Colonic mucosa (tissue), 4 donors: ENCODE results near the gene CHMP6. TPM values are rescaled to one million over a fixed set of nuclear protein-coding genes. Genes with fewer than 3 reads are reported as not detected.
A peak's percentile ranks its signal among the peaks of the same experiment; 100 is the strongest.

Experiments used
- DNase-seq: peaks from one replicate; pipeline ENCODE4 v3.0.0-alpha.2; 2020
- H3K27ac ChIP-seq: fragments of 200-600 bp; one replicate; pipeline ENCODE4 v1.8.0; 2021
- H3K27me3 ChIP-seq: fragments of 200-600 bp; one replicate; pipeline ENCODE4 v1.8.0; 2021
- H3K36me3 ChIP-seq: fragments of 200-600 bp; one replicate; pipeline ENCODE4 v1.8.0; 2021
- H3K4me1 ChIP-seq: fragments of 200-600 bp; one replicate; pipeline ENCODE4 v1.8.0; 2021; ENCODE audit warnings: mild to moderate bottlenecking
- H3K4me3 ChIP-seq: fragments of 200-600 bp; one replicate; pipeline ENCODE4 v1.8.0; 2021
- H3K9ac ChIP-seq, 2 donors: one replicate each; pipeline ENCODE4 v1.7.0; 2013; ENCODE audit warnings: control low read depth in 2 of 2, low read depth in 2 of 2, low read length in 2 of 2
- H3K9me3 ChIP-seq: fragments of 200-600 bp; one replicate; pipeline ENCODE4 v1.8.0; 2021
- intact Hi-C: fragments of 100-400 bp; cut with DNase I; formaldehyde crosslinking; loops from one replicate; pipeline ENCODE4 v1.14.1; 2022
- total RNA-seq, 2 donors: library from RNA; stranded (reverse); fragmentation: NEBNext Ultra II Directional in 1 of 2; extraction: Animal tissue kit (Norgen Biotek cat#: 25700) in 1 of 2; gene quantifications; one replicate each; pipeline ENCODE4 v1.2.1, GENCODE V29; 2021
- TF ChIP-seq, protein P1 (sequence below): fragments of 200-600 bp; IDR thresholded peaks from one replicate; pipeline ENCODE4 v1.8.0; 2022; ENCODE audit warnings: antibody characterized with exemption, mild to moderate bottlenecking
- donor health status: healthy.
- donor health status: DM: no; HTN: no; CAD: no.
- donor health status: DM: no; HTN: no; CAD: no.

CHMP6 gene
- total RNA-seq, 2 donors from 2014 or later = 29.1 to 43.5 TPM

DNA sequence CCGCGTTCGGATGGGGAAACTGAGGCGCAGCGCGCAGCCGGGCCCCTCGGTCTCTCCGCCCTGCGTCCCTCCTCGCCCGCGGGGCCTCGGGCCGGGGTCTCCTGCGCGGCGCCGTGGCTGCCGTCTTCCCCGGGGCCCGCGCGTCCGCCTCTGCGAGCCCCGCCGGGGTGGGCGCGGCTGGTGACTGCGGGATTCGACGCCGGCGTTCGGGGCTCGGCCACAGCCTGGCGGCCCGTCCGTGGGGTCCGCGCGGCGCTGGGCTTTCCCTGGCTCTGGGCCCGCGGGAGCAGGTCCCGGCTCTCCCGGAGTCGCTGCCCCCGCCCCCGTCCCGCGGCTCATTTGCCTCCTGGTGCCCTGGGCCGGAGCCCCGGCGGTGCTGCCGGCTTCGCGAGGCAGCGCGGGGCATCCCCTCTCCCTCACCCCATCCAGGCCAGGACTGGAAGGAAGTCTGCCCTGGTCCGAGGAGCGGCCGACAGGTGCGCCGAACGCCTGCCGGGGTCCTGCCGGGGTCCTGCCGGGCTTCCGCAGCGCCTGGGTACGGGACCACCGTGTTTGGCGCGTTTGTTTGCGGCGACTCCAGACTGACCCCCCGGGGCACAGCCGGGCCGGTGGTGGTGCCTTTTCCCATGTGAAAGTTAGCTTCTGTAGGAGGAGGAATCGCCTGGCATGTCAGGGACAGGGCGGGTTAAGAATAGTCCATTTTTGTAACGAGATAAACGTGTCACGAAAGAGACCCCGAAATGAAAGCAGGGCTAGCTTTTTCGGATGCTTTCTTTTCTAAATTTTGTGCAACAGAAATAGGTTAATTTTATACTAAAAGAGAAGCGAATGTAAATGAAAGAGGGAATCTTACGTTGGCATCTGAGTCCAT lies 671 bp downstream of the CHMP6 start:
- H3K9ac ChIP-seq = peak overlapping the region; percentile 67 to 92
- intact Hi-C loops = no loop called here
- no peaks in the 10 kb centered on the region for H3K9me3 ChIP-seq
- DNase-seq = no peak
- H3K36me3 ChIP-seq = peaks cover 9% of the 10 kb centered on the region
- H3K27me3 ChIP-seq = no peaks in the 10 kb centered on the region
- peak overlapping the region; percentile 34 for H3K27ac ChIP-seq
- TF ChIP-seq, protein P1, sequence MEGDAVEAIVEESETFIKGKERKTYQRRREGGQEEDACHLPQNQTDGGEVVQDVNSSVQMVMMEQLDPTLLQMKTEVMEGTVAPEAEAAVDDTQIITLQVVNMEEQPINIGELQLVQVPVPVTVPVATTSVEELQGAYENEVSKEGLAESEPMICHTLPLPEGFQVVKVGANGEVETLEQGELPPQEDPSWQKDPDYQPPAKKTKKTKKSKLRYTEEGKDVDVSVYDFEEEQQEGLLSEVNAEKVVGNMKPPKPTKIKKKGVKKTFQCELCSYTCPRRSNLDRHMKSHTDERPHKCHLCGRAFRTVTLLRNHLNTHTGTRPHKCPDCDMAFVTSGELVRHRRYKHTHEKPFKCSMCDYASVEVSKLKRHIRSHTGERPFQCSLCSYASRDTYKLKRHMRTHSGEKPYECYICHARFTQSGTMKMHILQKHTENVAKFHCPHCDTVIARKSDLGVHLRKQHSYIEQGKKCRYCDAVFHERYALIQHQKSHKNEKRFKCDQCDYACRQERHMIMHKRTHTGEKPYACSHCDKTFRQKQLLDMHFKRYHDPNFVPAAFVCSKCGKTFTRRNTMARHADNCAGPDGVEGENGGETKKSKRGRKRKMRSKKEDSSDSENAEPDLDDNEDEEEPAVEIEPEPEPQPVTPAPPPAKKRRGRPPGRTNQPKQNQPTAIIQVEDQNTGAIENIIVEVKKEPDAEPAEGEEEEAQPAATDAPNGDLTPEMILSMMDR = no peak
- H3K4me3 ChIP-seq = peak overlapping the region; percentile 91
- H3K4me1 ChIP-seq = peaks cover 6% of the 10 kb centered on the region

DNA sequence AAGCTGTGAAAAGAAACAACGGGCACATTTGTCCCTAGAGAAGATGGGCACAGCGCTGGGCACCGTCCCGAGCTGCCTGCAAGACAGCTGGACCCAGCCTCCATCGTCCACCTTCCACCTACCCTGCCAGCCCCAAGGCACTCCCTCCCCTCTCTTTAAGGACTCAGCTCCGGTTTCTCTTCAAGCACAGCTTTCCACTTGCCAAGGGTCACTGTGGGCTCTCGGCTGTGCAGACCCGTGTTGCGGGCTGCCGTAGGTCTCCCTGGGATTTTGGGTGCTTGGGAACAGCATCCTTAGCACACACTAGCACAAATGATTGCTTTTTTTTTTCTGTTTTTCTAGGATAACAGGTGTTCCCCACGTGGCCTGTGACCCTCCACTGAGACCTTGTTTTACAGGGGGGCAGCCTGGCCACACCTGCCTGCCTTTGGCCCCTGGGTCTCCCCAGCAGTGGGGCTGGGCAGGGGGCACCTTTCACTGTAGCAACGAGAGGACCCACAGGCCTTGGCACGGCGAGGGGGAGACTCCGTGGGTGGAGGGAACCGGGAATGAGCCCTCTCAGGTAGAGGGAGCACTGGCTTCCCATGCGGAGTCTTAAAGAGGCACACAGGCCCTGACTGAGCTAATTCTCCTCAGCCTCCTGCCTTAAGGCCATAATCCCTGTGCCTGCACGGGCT lies 1.4 kb downstream of the CHMP6 start:
- Histone ChIP-seq H3K9me3 (no peaks in the 10 kb centered on the region), H3K27me3 (no peaks in the 10 kb centered on the region), H3K4me1 (peaks cover 6% of the 10 kb centered on the region), H3K36me3 (peaks cover 12% of the 10 kb centered on the region), H3K9ac (peak overlapping the region; percentile 67 to 92), H3K4me3 (peak overlapping the region; percentile 91), H3K27ac (peak overlapping the region; percentile 34)
- intact Hi-C loops = no loop called here
- no peak for DNase-seq
- TF ChIP-seq, protein P1 = no peak

DNA sequence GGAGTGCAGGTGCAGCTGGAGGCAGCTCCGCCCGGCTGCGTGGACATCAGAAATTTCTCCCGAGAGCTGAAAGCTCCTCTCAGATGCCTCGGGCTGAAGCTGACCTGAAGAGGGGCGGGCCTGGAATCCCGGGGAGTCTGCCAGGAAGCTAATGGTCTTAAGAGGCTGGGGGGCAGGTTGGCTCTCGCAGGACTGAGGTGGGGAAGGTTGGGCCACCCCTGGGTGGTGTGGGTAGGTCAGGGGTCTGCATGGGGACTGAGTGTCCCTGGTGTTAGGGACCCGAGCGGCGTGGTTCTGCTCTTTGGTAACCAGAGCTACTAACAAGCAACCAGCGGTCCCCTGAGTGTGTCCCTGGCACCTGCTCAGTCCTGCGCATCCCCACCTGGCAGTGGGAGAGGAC lies 3.5 kb downstream of the CHMP6 start:
- Histone ChIP-seq H3K4me1 (peaks cover 14% of the 10 kb centered on the region), H3K36me3 (peaks cover 28% of the 10 kb centered on the region), H3K27me3 (no peaks in the 10 kb centered on the region), H3K27ac (no peak overlapping the region), H3K4me3 (no peak overlapping the region), H3K9me3 (no peaks in the 10 kb centered on the region), H3K9ac (no peak overlapping the region)
- no peak for DNase-seq
- intact Hi-C loops = no loop called here
- TF ChIP-seq, protein P1 = no peak

DNA sequence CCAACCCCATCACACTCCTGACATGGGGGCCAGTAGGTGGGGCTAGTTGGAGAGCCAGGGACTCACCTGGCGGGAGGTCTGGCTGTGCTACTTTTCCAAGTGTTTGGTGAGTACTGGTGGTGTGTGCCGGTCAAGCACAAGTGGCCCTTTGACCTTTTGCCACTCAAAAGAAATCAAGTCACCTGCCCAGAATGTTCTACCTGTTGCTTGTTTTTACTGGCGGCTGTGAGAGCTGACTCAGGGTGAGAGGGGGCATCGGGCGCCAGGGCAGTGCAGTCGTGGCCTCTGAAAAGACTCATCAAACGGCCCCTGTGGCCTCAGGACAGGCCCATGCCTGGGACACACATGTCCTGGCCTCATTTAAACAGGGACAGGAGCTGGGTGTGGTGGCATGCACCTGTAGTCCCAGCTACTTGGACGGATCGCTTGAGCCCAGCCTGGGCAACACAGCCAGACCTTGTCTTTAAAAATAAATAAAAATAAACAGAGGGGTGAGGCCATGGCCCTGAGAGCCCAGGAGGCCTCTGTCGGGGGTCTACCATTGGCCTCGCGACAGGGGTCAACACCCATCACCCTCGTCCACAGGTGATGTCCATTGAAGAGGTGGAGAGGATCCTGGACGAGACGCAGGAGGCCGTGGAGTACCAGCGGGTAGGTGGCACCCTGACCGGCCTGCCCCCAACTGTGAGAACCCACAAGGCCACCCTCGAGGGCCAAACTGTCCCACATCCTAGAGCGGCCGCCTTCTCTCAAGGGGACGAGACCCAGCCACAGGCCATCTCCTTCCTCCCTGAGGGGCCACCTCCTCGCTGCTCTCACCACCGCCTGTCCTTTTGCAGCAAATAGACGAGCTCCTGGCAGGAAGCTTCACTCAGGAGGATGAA lies 5.0 kb downstream of the CHMP6 start:
- H3K36me3 ChIP-seq = peaks cover 28% of the 10 kb centered on the region
- H3K4me1 ChIP-seq = peaks cover 26% of the 10 kb centered on the region
- H3K4me3 ChIP-seq = no peak overlapping the region
- TF ChIP-seq, protein P1 = no peak
- no peak overlapping the region for H3K9ac ChIP-seq
- no peak for DNase-seq
- intact Hi-C loops = no loop called here
- no peak overlapping the region for H3K27ac ChIP-seq
- H3K9me3 ChIP-seq = no peaks in the 10 kb centered on the region
- no peaks in the 10 kb centered on the region for H3K27me3 ChIP-seq

DNA sequence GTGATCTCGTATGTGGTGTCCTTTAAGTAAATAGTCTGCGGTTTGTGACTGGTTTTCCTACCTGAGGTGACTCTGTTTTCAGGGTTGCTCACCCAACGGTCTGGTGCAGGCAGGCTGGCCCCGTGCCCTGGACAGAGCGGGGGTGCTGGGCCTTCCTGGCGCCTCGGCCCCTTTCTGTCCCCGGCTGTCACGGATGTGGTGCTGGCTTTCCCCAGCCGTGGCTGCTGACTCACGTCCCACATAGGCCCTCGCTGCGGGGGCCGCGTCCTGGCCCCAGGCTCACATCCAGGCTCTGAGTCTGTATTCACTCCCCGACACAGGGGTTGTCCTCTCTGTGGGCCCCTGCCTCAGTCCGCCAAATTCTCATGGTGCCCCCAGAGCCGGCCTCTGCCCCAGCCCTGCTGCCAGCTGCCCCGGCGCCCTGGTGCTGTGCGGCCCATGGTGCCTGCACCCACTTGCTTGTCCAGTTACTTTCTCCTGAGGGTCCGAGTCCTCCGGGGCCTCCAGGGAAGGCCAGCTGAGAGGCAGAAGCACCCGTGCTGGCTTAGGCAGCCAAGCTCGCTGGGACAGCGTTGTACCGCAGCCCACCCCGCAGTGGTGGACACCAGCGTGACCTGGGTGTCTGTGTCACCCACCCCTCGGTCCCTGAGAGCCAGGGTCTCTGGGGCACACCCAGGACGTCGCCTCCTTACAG lies 5.9 kb downstream of the CHMP6 start:
- H3K36me3 ChIP-seq = peaks cover 28% of the 10 kb centered on the region
- H3K27me3 ChIP-seq = no peaks in the 10 kb centered on the region
- no peak overlapping the region for H3K27ac ChIP-seq
- intact Hi-C loops = no loop called here
- no peak for DNase-seq
- H3K9ac ChIP-seq = no peak overlapping the region
- no peak overlapping the region for H3K4me3 ChIP-seq
- TF ChIP-seq, protein P1 = no peak
- H3K9me3 ChIP-seq = no peaks in the 10 kb centered on the region
- peaks cover 33% of the 10 kb centered on the region for H3K4me1 ChIP-seq
